Measurements from ENCODE around the gene NEFH. TPM values are rescaled to one million over a fixed set of nuclear protein-coding genes. Genes with fewer than 3 reads are reported as not detected.

Gene NEFH
- total RNA-seq, 6 experiments from 2014 or later: 0.06 to 0.40 (median 0.09) TPM; not detected in 1

- H3K36me3 ChIP-seq: no peaks in the 10 kb centered on the region
- peaks cover 0 to 15% (median 0%) of the 10 kb centered on the region in 4 donors for H3K4me1 ChIP-seq
- 65% methylated on average over 4 of the region's 6 CpGs for WGBS (ENCODE audit: insufficient coverage, low coverage, low lambda C conversion rate, missing lambda C conversion rate)
- intact Hi-C loops (cut with DNase I): no loop called here
- no peaks in the 10 kb centered on the region for H3K9me3 ChIP-seq
- peaks cover 4 to 16% of the 10 kb centered on the region in 2 donors for H3K27me3 ChIP-seq
- DNase-seq (no peak), ATAC-seq (no peak)
- H3K4me3 ChIP-seq: no peak overlapping the region
- no peak overlapping the region for H3K27ac ChIP-seq
- no peak for TF ChIP-seq POLR2A (IDR thresholded peaks at IDR 0.05)
- TF ChIP-seq CTCF (IDR thresholded peaks at IDR 0.05): no peak
Measured at GRCh38 chr22:29476116-29476515, 3.9 kb upstream of the NEFH start.

GRCh38 chr22:29477723-29478318 is 2.2 kb upstream of the NEFH start:
- ATAC-seq: no peak
- H3K36me3 ChIP-seq: no peaks in the 10 kb centered on the region
- H3K4me1 ChIP-seq: peaks cover 0 to 15% (median 0%) of the 10 kb centered on the region in 4 donors
- intact Hi-C loops (cut with DNase I): no loop called here
- H3K4me3 ChIP-seq: no peak overlapping the region
- TF ChIP-seq CTCF (IDR thresholded peaks at IDR 0.05) (no peak), POLR2A (IDR thresholded peaks at IDR 0.05) (no peak)
- H3K9me3 ChIP-seq: no peaks in the 10 kb centered on the region
- no peak overlapping the region for H3K27ac ChIP-seq
- peaks cover 4 to 17% of the 10 kb centered on the region in 2 donors for H3K27me3 ChIP-seq
- DNase-seq: no peak
- WGBS (ENCODE audit: insufficient coverage, low coverage, low lambda C conversion rate, missing lambda C conversion rate): 27% methylated on average over 3 of the region's 4 CpGs

GRCh38 chr22:29478326-29479276 is 1.4 kb upstream of the NEFH start:
- Histone ChIP-seq H3K4me3 (no peak overlapping the region), H3K27me3 (peaks cover 4 to 17% of the 10 kb centered on the region in 2 donors), H3K4me1 (peaks cover 0 to 15% (median 0%) of the 10 kb centered on the region in 4 donors), H3K36me3 (no peaks in the 10 kb centered on the region), H3K27ac (no peak overlapping the region), H3K9me3 (no peaks in the 10 kb centered on the region)
- ATAC-seq (peak; percentile 16 to 52 (median 39)), DNase-seq (no peak)
- intact Hi-C loops (cut with DNase I): no loop called here
- 9% methylated on average over 19 of the region's 21 CpGs for WGBS (ENCODE audit: insufficient coverage, low coverage, low lambda C conversion rate, missing lambda C conversion rate)
- no peak for TF ChIP-seq POLR2A (IDR thresholded peaks at IDR 0.05)
- no peak for TF ChIP-seq CTCF (IDR thresholded peaks at IDR 0.05)

- no peaks in the 10 kb centered on the region for H3K36me3 ChIP-seq
- intact Hi-C loops (cut with DNase I): no loop called here
- peaks cover 4 to 17% of the 10 kb centered on the region in 2 donors for H3K27me3 ChIP-seq
- no peak for DNase-seq
- no peaks in the 10 kb centered on the region for H3K9me3 ChIP-seq
- no peak overlapping the region for H3K27ac ChIP-seq
- H3K4me3 ChIP-seq: peak overlapping the region in 1 of 3 donors; percentile 19
- no peak for TF ChIP-seq CTCF (IDR thresholded peaks at IDR 0.05)
- no peak for TF ChIP-seq POLR2A (IDR thresholded peaks at IDR 0.05)
- ATAC-seq: no peak
- peaks cover 0 to 15% (median 0%) of the 10 kb centered on the region in 4 donors for H3K4me1 ChIP-seq
- WGBS (ENCODE audit: insufficient coverage, low coverage, low lambda C conversion rate, missing lambda C conversion rate): no CpG with 5 or more reads among the region's 39 CpGs
Measured at GRCh38 chr22:29480262-29480511, 169 bp downstream of the NEFH start.

Measured in right lobe of liver (tissue), 6 donors.